H1 (cell line): Measurements from ENCODE around the gene RNF5. TPM values are rescaled to one million over a fixed set of nuclear protein-coding genes. Genes with fewer than 3 reads are reported as not detected.

Experiments used
- CTCF ChIA-PET: fragments of 300-600 bp; sonication (Branson Sonifier 250); formaldehyde crosslinking; loops from one replicate; lab custom pipeline; 2021; ENCODE audit not compliant: partially characterized antibody; lab: Charles Lee
- POLR2A ChIA-PET: fragments of 300-600 bp; sonication (Branson Sonifier 250); formaldehyde crosslinking; loops from one replicate; lab custom pipeline; 2021; ENCODE audit warnings: inconsistent platforms; ENCODE audit not compliant: partially characterized antibody; lab: Charles Lee
- DNase-seq, 2 experiments: peaks; one replicate each; pipeline versions ENCODE4 v3.0.0 to v3.0.0-alpha.2; 2010 to 2022; ENCODE audit warnings: low spot score in 2 of 2, low read depth in 1 of 2, mixed read lengths in 1 of 2
- FAIRE-seq: peaks from 2 replicates; lab custom pipeline; 2011; peaks lifted over from hg19 to GRCh38; lab: Jason Lieb, UNC
- H2AFZ ChIP-seq: 2 replicates; pipeline ENCODE4 v1.8.1; 2012; ENCODE audit warnings: low read length, inconsistent platforms
- H2AK5ac ChIP-seq: 2 replicates; pipeline ENCODE4 v1.6.1; 2013; ENCODE audit warnings: low read depth, low read length
- H2BK120ac ChIP-seq: replicated peaks from 2 replicates; pipeline ENCODE3; 2013; ENCODE audit warnings: low read depth, low read length, inconsistent platforms
- H2BK12ac ChIP-seq: 2 replicates; pipeline ENCODE4 v1.6.1; 2013; ENCODE audit warnings: low read depth, low read length
- H2BK15ac ChIP-seq: 2 replicates; pipeline ENCODE4 v1.6.1; 2013; ENCODE audit warnings: low read length
- H2BK20ac ChIP-seq: 2 replicates; pipeline ENCODE4 v1.6.1; 2013; ENCODE audit warnings: low read length
- H2BK5ac ChIP-seq: 2 replicates; pipeline ENCODE4 v1.6.1; 2013; ENCODE audit warnings: low read depth, low read length
- H3K14ac ChIP-seq: 2 replicates; pipeline ENCODE4 v1.6.1; 2013; ENCODE audit warnings: inconsistent platforms; ENCODE audit not compliant: insufficient read length
- H3K18ac ChIP-seq: 2 replicates; pipeline ENCODE4 v1.6.1; 2013; ENCODE audit warnings: low read length; ENCODE audit errors: extremely low read depth
- H3K23ac ChIP-seq: 2 replicates; pipeline ENCODE4 v1.6.1; 2013; ENCODE audit warnings: inconsistent platforms; ENCODE audit not compliant: insufficient read length
- H3K23me2 ChIP-seq: 2 replicates; pipeline ENCODE4 v1.6.1; 2013; ENCODE audit warnings: low read depth, low read length
- H3K27ac ChIP-seq: 2 replicates; pipeline ENCODE4 v1.6.1; 2011; ENCODE audit warnings: low read depth, low read length, inconsistent platforms
- H3K27me3 ChIP-seq, 4 experiments: replicated peaks in 1 of 4; 1 replicate in 1 of 4; 2 replicates in 3 of 4; pipeline versions ENCODE4 v1.6.1 to v1.8.1; 2011 to 2013; ENCODE audit warnings: low read length in 3 of 4, mild to moderate bottlenecking in 3 of 4, inconsistent platforms in 2 of 4, mixed read lengths in 2 of 4, moderate library complexity in 1 of 4; ENCODE audit not compliant: control insufficient read depth in 3 of 4, insufficient read depth in 3 of 4; ENCODE audit errors: extremely low read depth in 1 of 4
- H3K36me3 ChIP-seq, 4 experiments: 2 replicates each; pipeline versions ENCODE4 v1.6.1 to v1.8.1; 2011 to 2013; ENCODE audit warnings: mild to moderate bottlenecking in 4 of 4, low read length in 3 of 4, moderate library complexity in 2 of 4, control low read depth in 1 of 4, inconsistent platforms in 1 of 4; ENCODE audit not compliant: insufficient read depth in 4 of 4, control insufficient read depth in 2 of 4
- H3K4ac ChIP-seq: replicated peaks from 2 replicates; pipeline ENCODE3; 2013; ENCODE audit warnings: low read length, low read depth, mixed read lengths, inconsistent platforms; ENCODE audit not compliant: insufficient read length
- H3K4me1 ChIP-seq, 4 experiments: replicated peaks in 1 of 4; 1 replicate in 1 of 4; 2 replicates in 3 of 4; pipeline versions ENCODE4 v1.6.1 to v1.8.1; 2011 to 2013; ENCODE audit warnings: low read length in 3 of 4, inconsistent platforms in 2 of 4, mixed read lengths in 1 of 4; ENCODE audit not compliant: insufficient read depth in 4 of 4, control insufficient read depth in 3 of 4
- H3K4me2 ChIP-seq, 2 experiments: 2 replicates each; pipeline versions ENCODE4 v1.6.1 to v1.8.1; 2011 to 2013; ENCODE audit warnings: low read depth in 2 of 2, low read length in 2 of 2, control low read depth in 1 of 2, inconsistent platforms in 1 of 2, mild to moderate bottlenecking in 1 of 2; ENCODE audit not compliant: insufficient read depth in 1 of 2
- H3K4me3 ChIP-seq, 4 experiments: fragments of 200-600, 300-600 bp in 1 of 4; sonication (generic), shearing (Covaris generic), sonication (Bioruptor Twin) in 1 of 4; 2 replicates each; pipeline versions ENCODE4 v1.5.1 to v1.8.1; 2011 to 2016; ENCODE audit warnings: low read length in 4 of 4, low read depth in 3 of 4, control low read depth in 2 of 4, inconsistent platforms in 2 of 4, mild to moderate bottlenecking in 2 of 4, mixed read lengths in 1 of 4, moderate library complexity in 1 of 4; ENCODE audit not compliant: insufficient read depth in 2 of 4; ENCODE audit errors: extremely low read depth in 1 of 4
- H3K56ac ChIP-seq: replicated peaks from 2 replicates; pipeline ENCODE3; 2013; ENCODE audit warnings: low read depth, mild to moderate bottlenecking, mixed read lengths, low read length, inconsistent platforms; ENCODE audit not compliant: insufficient read length
- H3K79me1 ChIP-seq: 2 replicates; pipeline ENCODE4 v1.6.1; 2013; ENCODE audit warnings: low read depth, low read length, control low read depth
- H3K79me2 ChIP-seq, 2 experiments: 2 replicates each; pipeline versions ENCODE4 v1.6.1 to v1.8.1; 2012 to 2013; ENCODE audit warnings: low read length in 2 of 2, mild to moderate bottlenecking in 2 of 2, inconsistent platforms in 1 of 2; ENCODE audit not compliant: insufficient read depth in 2 of 2, control insufficient read depth in 1 of 2
- H3K9ac ChIP-seq, 4 experiments: replicated peaks in 1 of 4; 1 replicate in 1 of 4; 2 replicates in 3 of 4; pipeline versions ENCODE4 v1.6.1 to v1.8.1; 2011 to 2013; ENCODE audit warnings: low read depth in 3 of 4, low read length in 3 of 4, control low read depth in 2 of 4, mild to moderate bottlenecking in 2 of 4, moderate library complexity in 2 of 4, inconsistent platforms in 1 of 4; ENCODE audit errors: extremely low read depth in 1 of 4
- H3K9me3 ChIP-seq, 2 experiments: 2 replicates each; pipeline versions ENCODE4 v1.6.1 to v1.8.1; 2012 to 2013; ENCODE audit warnings: mild to moderate bottlenecking in 2 of 2, moderate library complexity in 2 of 2, control low read depth in 1 of 2, inconsistent platforms in 1 of 2, low read depth in 1 of 2, low read length in 1 of 2, mixed read lengths in 1 of 2; ENCODE audit not compliant: insufficient read depth in 2 of 2
- H4K20me1 ChIP-seq, 2 experiments: replicated peaks in 1 of 2; 2 replicates each; pipeline versions ENCODE3 to v1.8.1; 2011 to 2013; ENCODE audit warnings: inconsistent platforms in 2 of 2, low read length in 2 of 2, mild to moderate bottlenecking in 1 of 2; ENCODE audit not compliant: insufficient read depth in 2 of 2, control insufficient read depth in 1 of 2
- H4K5ac ChIP-seq: 2 replicates; pipeline ENCODE4 v1.6.1; 2013; ENCODE audit warnings: low read length, low read depth, mixed read lengths, inconsistent platforms; ENCODE audit not compliant: insufficient read length
- H4K8ac ChIP-seq: 2 replicates; pipeline ENCODE4 v1.8.0; 2013; ENCODE audit warnings: mild to moderate bottlenecking, moderate library complexity, low read length, inconsistent platforms; ENCODE audit not compliant: insufficient read depth; ENCODE audit errors: extremely low read depth
- H4K91ac ChIP-seq: replicated peaks from 2 replicates; pipeline ENCODE3; 2013; ENCODE audit warnings: low read length, mixed read lengths, inconsistent platforms; ENCODE audit not compliant: insufficient read length
- CEBPB ChIP-seq: IDR thresholded peaks from 2 replicates; pipeline ENCODE4 v1.6.1; 2012; ENCODE audit warnings: low read depth, low read length
- FOSL1 ChIP-seq: IDR thresholded peaks from 2 replicates; pipeline ENCODE4 v1.6.1; 2011; ENCODE audit warnings: mild to moderate bottlenecking, low read depth, low read length, moderate library complexity; ENCODE audit not compliant: insufficient read depth
- HDAC2 ChIP-seq, 2 experiments: fragments of 300-600 bp in 1 of 2; sonication (generic) in 1 of 2; IDR thresholded peaks; 2 replicates each; pipeline ENCODE4 v1.6.1; 2011 to 2012; ENCODE audit warnings: low read depth in 2 of 2, low read length in 2 of 2, mild to moderate bottlenecking in 2 of 2, moderate library complexity in 2 of 2, borderline replicate concordance in 1 of 2, inconsistent platforms in 1 of 2
- JUN ChIP-seq: IDR thresholded peaks from 2 replicates; pipeline ENCODE4 v1.6.1; 2011; ENCODE audit warnings: low read depth, mild to moderate bottlenecking, improper control_type of control experiment, low read length
- RAD21 ChIP-seq, 2 experiments: IDR thresholded peaks in 1 of 2; conservative IDR thresholded peaks in 1 of 2; 2 replicates each; pipeline ENCODE4 v1.6.1; 2011; ENCODE audit warnings: low read depth in 2 of 2, low read length in 2 of 2, improper control_type of control experiment in 1 of 2, inconsistent platforms in 1 of 2, mild to moderate bottlenecking in 1 of 2, moderate library complexity in 1 of 2
- SRF ChIP-seq: IDR thresholded peaks from 2 replicates; pipeline ENCODE4 v1.6.1; 2011; ENCODE audit warnings: mild to moderate bottlenecking, low read depth, low read length, moderate library complexity
- TAF7 ChIP-seq: optimal IDR thresholded peaks from 2 replicates; pipeline ENCODE3; 2011; ENCODE audit warnings: low read depth, mild to moderate bottlenecking, inconsistent platforms, low read length, moderate library complexity, borderline replicate concordance
- WGBS, 2 experiments: shearing (Covaris generic) in 1 of 2; methylation state at CpG; one replicate each; pipeline versions ENCODE4 v1.1.6 to v1.1.7; 2013 to 2015; ENCODE audit warnings: low lambda C conversion rate in 2 of 2, mixed read lengths in 2 of 2, inconsistent platforms in 1 of 2, low coverage in 1 of 2, missing lambda C conversion rate in 1 of 2; ENCODE audit not compliant: insufficient replicate concordance in 2 of 2, insufficient coverage in 1 of 2, insufficient read length in 1 of 2; ENCODE audit errors: extremely low coverage in 1 of 2, missing lambda C conversion rate in 1 of 2; 5-methylcytosine and 5-hydroxymethylcytosine counted together
- polyA plus RNA-seq, 7 experiments: library from polyadenylated mRNA; depleted of rRNA in 3 of 7; stranded (reverse) in 5 of 7; unstranded in 2 of 7; fragments of >200 nt in 5 of 7; fragments of 200-250 nt in 2 of 7; gene quantifications; 1 replicate in 5 of 7; 2 replicates in 1 of 7; 4 replicates in 1 of 7; pipeline versions ENCODE4 v1.2.1 to v1.2.3, GENCODE V29; 2011 to 2013; ENCODE audit warnings: missing spikeins in 2 of 7, mixed read lengths in 2 of 7
- total RNA-seq: library from RNA; stranded (reverse); fragmentation: NEBNext Ultra II Directional; extraction: Animal tissue kit (Norgen Biotek cat#: 25700); gene quantifications from 2 replicates; pipeline ENCODE4 v1.2.1, GENCODE V29; 2021

The RNF5 gene
- total and polyA plus RNA-seq, 2 of the 8 experiments (the other 6 are each of a cell fraction or from before 2014, with no cell fraction given) = 90.0 to 158 TPM

DNA sequence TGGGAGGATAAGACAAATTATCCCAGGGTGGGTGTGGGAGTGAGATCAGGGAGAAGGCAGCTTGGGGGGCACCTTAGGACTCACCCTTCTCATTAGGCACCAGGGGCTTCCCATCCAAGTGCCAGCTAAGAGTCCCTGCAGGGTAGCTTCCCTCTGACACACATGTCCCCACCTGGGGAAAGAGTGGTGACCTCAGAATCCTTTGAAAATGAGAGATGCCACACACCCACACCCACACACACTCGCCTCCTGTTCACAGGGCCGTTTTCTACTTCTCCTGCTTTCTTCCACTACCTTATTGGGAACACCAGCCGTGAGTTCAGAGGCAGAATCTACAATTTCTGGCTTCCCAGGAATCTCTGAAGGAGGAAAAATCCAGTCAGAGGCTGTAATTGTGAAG lies 4.8 kb downstream of the RNF5 start:
- Histone ChIP-seq H3K14ac (no peak overlapping the region), H2AFZ (no peak overlapping the region), H3K4me2 (no peak overlapping the region), H2AK5ac (no peak overlapping the region), H3K4me3 (no peak overlapping the region), H2BK120ac (no peak overlapping the region), H3K27me3 (no peaks in the 10 kb centered on the region; a peak in 1 of 7 replicates), H4K8ac (no peak overlapping the region), H2BK15ac (no peak overlapping the region), H2BK12ac (no peak overlapping the region), H2BK5ac (no peak overlapping the region), H4K91ac (no peak overlapping the region), H3K79me1 (peaks cover 7% of the 10 kb centered on the region), H4K20me1 (peaks cover 0 to 3% of the 10 kb centered on the region in 2 experiments), H3K36me3 (peaks cover 6 to 43% (median 33%) of the 10 kb centered on the region in 4 experiments), H3K27ac (no peak overlapping the region), H3K9me3 (no peaks in the 10 kb centered on the region), H3K18ac (no peak overlapping the region), H4K5ac (no peak overlapping the region), H2BK20ac (no peak overlapping the region), H3K4me1 (peaks cover 0 to 8% (median under 1%) of the 10 kb centered on the region in 4 experiments; a peak in 4 of 7 replicates), H3K23me2 (peaks cover 7% of the 10 kb centered on the region; the same call in 1 of the 2 replicates), H3K79me2 (peaks cover 0 to 12% of the 10 kb centered on the region in 2 experiments; a peak in 2 of 4 replicates), H3K56ac (no peak overlapping the region), H3K4ac (no peak overlapping the region), H3K23ac (no peak overlapping the region), H3K9ac (no peak overlapping the region)
- FAIRE-seq (no peak), DNase-seq (no peak)
- POLR2A ChIA-PET = interaction anchor here (1.0 to 7.9 kb wide), 4 partner anchors 10 to 788 kb away, joined by 3 to 194 read pairs (median 8); partner anchors contain the start of genes GPSM3, PBX2 and PRRT1
- 92% methylated on average over 2 of the region's 3 CpGs; no CpG with 5 or more reads in 1 of the 2 experiments for WGBS, 2 experiments
- CTCF ChIA-PET = interaction anchor here (1.2 to 2.0 kb wide), 5 partner anchors 10 to 66 kb away, joined by 3 to 8 read pairs (median 6); partner anchors contain the start of gene EGFL8
- TF ChIP-seq HDAC2 (IDR thresholded peaks at IDR 0.05; ENCODE audit: borderline replicate concordance in 1 of 2, low read depth in 2 of 2, low read length in 2 of 2) (no peak), SRF (no peak), RAD21 (IDR thresholded peaks at IDR 0.05 in 1 of 2, conservative IDR thresholded peaks at IDR 0.05 in 1 of 2; ENCODE audit: low read depth in 2 of 2, low read length in 2 of 2) (no peak), JUN (no peak), CEBPB (no peak), TAF7 (no peak), FOSL1 (no peak)
